Fibroblast of lung (primary cell): Measurements from ENCODE around the gene PTPRF. TPM values are rescaled to one million over a fixed set of nuclear protein-coding genes. Genes with fewer than 3 reads are reported as not detected.

Source experiments
- DNase-seq, 2 donors: peaks; one replicate each; pipeline versions ENCODE4 v3.0.0 to v3.0.0-alpha.2; 2010; ENCODE audit warnings: low read depth in 2 of 2
- H2AFZ ChIP-seq: 2 replicates; pipeline ENCODE4 v1.5.1; 2012; ENCODE audit warnings: low read length, control low read depth, inconsistent platforms
- H3K27ac ChIP-seq: 2 replicates; pipeline ENCODE4 v1.5.1; 2011; ENCODE audit warnings: low read length, control low read depth; ENCODE audit not compliant: insufficient read depth
- H3K27me3 ChIP-seq: 2 replicates; pipeline ENCODE4 v1.5.1; 2011; ENCODE audit warnings: mild to moderate bottlenecking, low read length; ENCODE audit not compliant: control insufficient read depth, insufficient read depth
- H3K36me3 ChIP-seq: 2 replicates; pipeline ENCODE4 v1.5.1; 2011; ENCODE audit warnings: low read length; ENCODE audit not compliant: control insufficient read depth, insufficient read depth
- H3K4me1 ChIP-seq: 2 replicates; pipeline ENCODE4 v1.5.1; 2011; ENCODE audit warnings: low read length; ENCODE audit not compliant: control insufficient read depth, insufficient read depth; ENCODE audit errors: extremely low read depth
- H3K4me2 ChIP-seq: 2 replicates; pipeline ENCODE4 v1.5.1; 2011; ENCODE audit warnings: low read length, control low read depth; ENCODE audit not compliant: insufficient read depth; ENCODE audit errors: extremely low read depth
- H3K4me3 ChIP-seq, 4 experiments: fragments of 200-600 bp in 1 of 4; sonication (generic) in 1 of 4; replicated peaks in 1 of 4; 2 replicates each; pipeline ENCODE4 v1.5.1; 2011 to 2016; ENCODE audit warnings: low read length in 4 of 4, low read depth in 3 of 4, mild to moderate bottlenecking in 3 of 4, control low read depth in 2 of 4, inconsistent platforms in 1 of 4, mixed read lengths in 1 of 4; ENCODE audit not compliant: insufficient read depth in 1 of 4; ENCODE audit errors: control extremely low read depth in 1 of 4
- H3K79me2 ChIP-seq: 2 replicates; pipeline ENCODE4 v1.5.1; 2012; ENCODE audit warnings: mild to moderate bottlenecking, low read length, inconsistent platforms; ENCODE audit not compliant: control insufficient read depth, insufficient read depth
- H3K9ac ChIP-seq: 2 replicates; pipeline ENCODE4 v1.5.1; 2011; ENCODE audit warnings: mild to moderate bottlenecking, low read length, control low read depth; ENCODE audit not compliant: insufficient read depth
- H3K9me3 ChIP-seq: 2 replicates; pipeline ENCODE4 v1.5.1; 2012; ENCODE audit warnings: low read depth, low read length; ENCODE audit not compliant: control insufficient read depth, insufficient read depth
- H4K20me1 ChIP-seq: 2 replicates; pipeline ENCODE4 v1.5.1; 2011; ENCODE audit warnings: low read length; ENCODE audit not compliant: control insufficient read depth, insufficient read depth; ENCODE audit errors: extremely low read depth
- EZH2 ChIP-seq: IDR thresholded peaks from 2 replicates; pipeline ENCODE4 v1.5.1; 2012; ENCODE audit warnings: low read length, control low read depth, mild to moderate bottlenecking; ENCODE audit errors: missing control alignments
- polyA plus RNA-seq, 2 donors: library from polyadenylated mRNA; depleted of rRNA in 1 of 2; stranded (reverse) in 1 of 2; unstranded in 1 of 2; fragments of >200 nt; gene quantifications; 2 replicates each; pipeline ENCODE4 v1.2.1, GENCODE V29; 2011 to 2012; ENCODE audit warnings: missing spikeins in 1 of 2
- total RNA-seq: library from RNA; depleted of rRNA; stranded (reverse); fragments of >200 nt; gene quantifications from 2 replicates; pipeline ENCODE4 v1.2.1, GENCODE V29; 2014
- TF ChIP-seq, protein P1 (sequence below), 2 donors: IDR thresholded peaks in 1 of 2; conservative IDR thresholded peaks in 1 of 2; 1 replicate in 1 of 2; 2 replicates in 1 of 2; pipeline ENCODE4 v1.5.1; 2011 to 2012; ENCODE audit warnings: low read length in 2 of 2, control low read depth in 1 of 2, inconsistent platforms in 1 of 2, low read depth in 1 of 2, mild to moderate bottlenecking in 1 of 2

The PTPRF gene
- total and polyA plus RNA-seq, 2 donors (not counting 1 experiment from before 2014, with no cell fraction given): 45.2 to 52.0 TPM

DNA sequence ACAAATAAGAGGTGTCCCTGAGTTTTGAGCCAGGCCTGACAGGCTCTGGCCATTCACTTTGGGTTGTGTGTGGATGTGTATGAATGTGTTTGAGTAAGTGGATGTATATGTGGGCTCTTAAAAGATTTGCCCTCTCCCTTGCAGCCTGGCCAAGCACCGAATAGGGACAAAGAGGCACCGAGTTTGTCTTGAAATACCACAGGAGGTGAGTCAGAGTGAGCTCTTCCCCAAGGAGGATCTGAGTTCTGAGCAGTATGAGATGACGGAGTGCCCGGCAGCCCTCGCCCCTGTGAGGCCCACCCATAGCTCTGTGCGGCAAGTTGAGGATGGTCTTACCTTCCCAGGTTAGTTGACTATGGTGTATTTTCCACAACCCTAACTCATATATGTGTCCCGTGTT is 138.3 kb downstream of the PTPRF start:
- no peaks in the 10 kb centered on the region for H3K79me2 ChIP-seq
- peaks cover 34% of the 10 kb centered on the region for H3K36me3 ChIP-seq
- no peak overlapping the region for H3K4me2 ChIP-seq
- H3K9me3 ChIP-seq: no peaks in the 10 kb centered on the region
- no peaks in the 10 kb centered on the region for H3K27me3 ChIP-seq
- DNase-seq: peak in 1 of 2 donors; percentile 71
- peaks cover 5% of the 10 kb centered on the region for H3K4me1 ChIP-seq
- H4K20me1 ChIP-seq: no peaks in the 10 kb centered on the region
- no peak overlapping the region for H3K4me3 ChIP-seq
- TF ChIP-seq, protein P1, sequence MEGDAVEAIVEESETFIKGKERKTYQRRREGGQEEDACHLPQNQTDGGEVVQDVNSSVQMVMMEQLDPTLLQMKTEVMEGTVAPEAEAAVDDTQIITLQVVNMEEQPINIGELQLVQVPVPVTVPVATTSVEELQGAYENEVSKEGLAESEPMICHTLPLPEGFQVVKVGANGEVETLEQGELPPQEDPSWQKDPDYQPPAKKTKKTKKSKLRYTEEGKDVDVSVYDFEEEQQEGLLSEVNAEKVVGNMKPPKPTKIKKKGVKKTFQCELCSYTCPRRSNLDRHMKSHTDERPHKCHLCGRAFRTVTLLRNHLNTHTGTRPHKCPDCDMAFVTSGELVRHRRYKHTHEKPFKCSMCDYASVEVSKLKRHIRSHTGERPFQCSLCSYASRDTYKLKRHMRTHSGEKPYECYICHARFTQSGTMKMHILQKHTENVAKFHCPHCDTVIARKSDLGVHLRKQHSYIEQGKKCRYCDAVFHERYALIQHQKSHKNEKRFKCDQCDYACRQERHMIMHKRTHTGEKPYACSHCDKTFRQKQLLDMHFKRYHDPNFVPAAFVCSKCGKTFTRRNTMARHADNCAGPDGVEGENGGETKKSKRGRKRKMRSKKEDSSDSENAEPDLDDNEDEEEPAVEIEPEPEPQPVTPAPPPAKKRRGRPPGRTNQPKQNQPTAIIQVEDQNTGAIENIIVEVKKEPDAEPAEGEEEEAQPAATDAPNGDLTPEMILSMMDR (conservative IDR thresholded peaks at IDR 0.05 in 1 of 2, IDR thresholded peaks at IDR 0.05 in 1 of 2; ENCODE audit: low read depth in 1 of 2, low read length in 2 of 2): no peak
- no peak for TF ChIP-seq EZH2
- H3K9ac ChIP-seq: no peak overlapping the region
- no peak overlapping the region for H3K27ac ChIP-seq
- no peak overlapping the region for H2AFZ ChIP-seq

DNA sequence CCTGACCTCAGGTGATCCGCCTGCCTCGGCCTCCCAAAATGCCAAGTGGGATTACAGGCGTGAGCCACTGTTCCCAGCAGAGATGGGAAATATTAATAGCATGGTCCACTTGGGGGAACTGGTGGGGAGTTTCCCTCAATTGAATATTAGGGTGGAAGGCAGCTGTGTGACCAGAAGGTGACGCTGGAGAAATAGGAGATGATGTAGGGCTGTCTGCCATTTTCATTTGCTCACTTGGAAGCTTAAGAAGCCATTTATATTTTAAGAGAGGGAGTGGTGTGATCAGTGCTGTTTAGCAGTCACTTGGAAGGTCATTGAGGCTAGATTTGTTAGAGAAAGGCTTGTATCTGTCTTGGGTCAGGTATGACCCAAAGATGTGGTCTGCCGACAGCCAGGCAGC is 139.2 kb downstream of the PTPRF start:
- no peaks in the 10 kb centered on the region for H3K9me3 ChIP-seq
- no peak overlapping the region for H3K4me2 ChIP-seq
- no peaks in the 10 kb centered on the region for H3K27me3 ChIP-seq
- peaks cover 35% of the 10 kb centered on the region for H3K36me3 ChIP-seq
- no peak overlapping the region for H3K27ac ChIP-seq
- no peaks in the 10 kb centered on the region for H3K79me2 ChIP-seq
- DNase-seq: no peak
- TF ChIP-seq EZH2: no peak
- TF ChIP-seq, protein P1 (conservative IDR thresholded peaks at IDR 0.05 in 1 of 2, IDR thresholded peaks at IDR 0.05 in 1 of 2; ENCODE audit: low read depth in 1 of 2, low read length in 2 of 2): no peak
- no peaks in the 10 kb centered on the region for H4K20me1 ChIP-seq
- H2AFZ ChIP-seq: no peak overlapping the region
- H3K9ac ChIP-seq: no peak overlapping the region
- no peak overlapping the region for H3K4me3 ChIP-seq
- H3K4me1 ChIP-seq: peaks cover 5% of the 10 kb centered on the region

DNA sequence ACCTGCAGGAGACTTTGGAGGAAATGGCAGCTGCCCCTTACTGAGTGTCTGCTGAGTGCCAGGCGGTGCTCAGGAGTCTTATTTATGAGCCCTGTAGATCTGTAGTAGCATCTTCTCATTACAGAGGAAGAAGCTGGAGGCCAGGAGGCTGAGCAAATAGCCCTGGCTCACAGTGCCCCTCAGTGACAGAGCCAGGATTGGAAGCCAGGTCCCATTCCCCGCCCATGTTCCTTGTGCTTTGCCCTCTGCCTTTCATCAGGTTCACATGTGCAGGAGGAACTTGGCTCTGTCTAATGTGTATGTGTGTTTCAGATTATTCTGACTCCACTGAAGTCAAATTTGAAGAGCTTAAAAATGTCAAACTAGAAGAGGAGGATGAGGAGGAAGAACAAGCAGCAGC is 140.5 kb downstream of the PTPRF start:
- Histone ChIP-seq H3K4me2 (no peak overlapping the region), H3K27ac (peak overlapping the region; percentile 20), H3K36me3 (peaks cover 34% of the 10 kb centered on the region)

More for the DNA sequence above, 140.5 kb downstream of the PTPRF start:
- DNase-seq: no peak
- Histone ChIP-seq H2AFZ (no peak overlapping the region), H4K20me1 (no peaks in the 10 kb centered on the region), H3K9me3 (no peaks in the 10 kb centered on the region), H3K27me3 (no peaks in the 10 kb centered on the region), H3K9ac (no peak overlapping the region), H3K4me3 (no peak overlapping the region), H3K4me1 (peaks cover 5% of the 10 kb centered on the region), H3K79me2 (no peaks in the 10 kb centered on the region)
- no peak for TF ChIP-seq EZH2
- TF ChIP-seq, protein P1 (conservative IDR thresholded peaks at IDR 0.05 in 1 of 2, IDR thresholded peaks at IDR 0.05 in 1 of 2; ENCODE audit: low read depth in 1 of 2, low read length in 2 of 2): no peak
